ENCODE data around the gene DCST2. TPM values are rescaled to one million over a fixed set of nuclear protein-coding genes. Genes with fewer than 3 reads are reported as not detected.

DCST2 gene
- total and polyA plus RNA-seq, 9 of the 15 experiments (the other 6 are each of a cell fraction or from before 2014, with no cell fraction given) = 0.09 to 0.49 (median 0.11) TPM; not detected in 3

GRCh38 chr1:155080312-155081228, 47.0 kb upstream of the DCST2 start (continued):
- TF ChIP-seq NKRF (IDR thresholded peaks at IDR 0.05; ENCODE audit: borderline replicate concordance) (no peak), ZBTB7A (IDR thresholded peaks at IDR 0.05; ENCODE audit: borderline replicate concordance, control insufficient read depth, low read depth, low read length) (peak; percentile 98), EGR1 (conservative IDR thresholded peaks at IDR 0.05) (peak; percentile 79), ZFP30 (CRISPR knock-in tag; IDR thresholded peaks at IDR 0.05; ENCODE audit: borderline replicate concordance) (no peak), BDP1 (IDR thresholded peaks at IDR 0.05; ENCODE audit: insufficient read depth, insufficient read length) (no peak), NCOR1 (IDR thresholded peaks at IDR 0.05) (no peak), ZNF263 (CRISPR knock-in tag; IDR thresholded peaks at IDR 0.05; ENCODE audit: borderline replicate concordance) (no peak), ATF4 (CRISPR knock-in tag; IDR thresholded peaks at IDR 0.05) (no peak), ZZZ3 (IDR thresholded peaks at IDR 0.05) (no peak), SLC30A9 (CRISPR knock-in tag; IDR thresholded peaks at IDR 0.05) (no peak), HMG20B (CRISPR knock-in tag; IDR thresholded peaks at IDR 0.05) (no peak), MITF (IDR thresholded peaks at IDR 0.05) (no peak), ZNF12 (CRISPR knock-in tag; IDR thresholded peaks at IDR 0.05) (no peak), ZNF507 (tag; conservative IDR thresholded peaks at IDR 0.05) (no peak), ETS1 (conservative IDR thresholded peaks at IDR 0.05; ENCODE audit: control insufficient read depth, low read depth, low read length) (no peak), L3MBTL2 (IDR thresholded peaks at IDR 0.05) (peak; percentile 43; the same call in 1 of the 2 replicates), ZNF3 (CRISPR knock-in tag; IDR thresholded peaks at IDR 0.05) (no peak), SUPT5H (IDR thresholded peaks at IDR 0.05) (no peak)
- TF ChIP-seq, protein P1, sequence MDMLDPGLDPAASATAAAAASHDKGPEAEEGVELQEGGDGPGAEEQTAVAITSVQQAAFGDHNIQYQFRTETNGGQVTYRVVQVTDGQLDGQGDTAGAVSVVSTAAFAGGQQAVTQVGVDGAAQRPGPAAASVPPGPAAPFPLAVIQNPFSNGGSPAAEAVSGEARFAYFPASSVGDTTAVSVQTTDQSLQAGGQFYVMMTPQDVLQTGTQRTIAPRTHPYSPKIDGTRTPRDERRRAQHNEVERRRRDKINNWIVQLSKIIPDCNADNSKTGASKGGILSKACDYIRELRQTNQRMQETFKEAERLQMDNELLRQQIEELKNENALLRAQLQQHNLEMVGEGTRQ (CRISPR knock-in tag; IDR thresholded peaks at IDR 0.05) = peak; percentile 93
- TF ChIP-seq, protein P2, sequence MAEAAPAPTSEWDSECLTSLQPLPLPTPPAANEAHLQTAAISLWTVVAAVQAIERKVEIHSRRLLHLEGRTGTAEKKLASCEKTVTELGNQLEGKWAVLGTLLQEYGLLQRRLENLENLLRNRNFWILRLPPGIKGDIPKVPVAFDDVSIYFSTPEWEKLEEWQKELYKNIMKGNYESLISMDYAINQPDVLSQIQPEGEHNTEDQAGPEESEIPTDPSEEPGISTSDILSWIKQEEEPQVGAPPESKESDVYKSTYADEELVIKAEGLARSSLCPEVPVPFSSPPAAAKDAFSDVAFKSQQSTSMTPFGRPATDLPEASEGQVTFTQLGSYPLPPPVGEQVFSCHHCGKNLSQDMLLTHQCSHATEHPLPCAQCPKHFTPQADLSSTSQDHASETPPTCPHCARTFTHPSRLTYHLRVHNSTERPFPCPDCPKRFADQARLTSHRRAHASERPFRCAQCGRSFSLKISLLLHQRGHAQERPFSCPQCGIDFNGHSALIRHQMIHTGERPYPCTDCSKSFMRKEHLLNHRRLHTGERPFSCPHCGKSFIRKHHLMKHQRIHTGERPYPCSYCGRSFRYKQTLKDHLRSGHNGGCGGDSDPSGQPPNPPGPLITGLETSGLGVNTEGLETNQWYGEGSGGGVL (CRISPR knock-in tag; IDR thresholded peaks at IDR 0.05) = no peak

Measured in K562 (cell line).